Stimulated activated CD4-positive, alpha-beta T cell treated with anti-CD3 and anti-CD28 coated beads, TNF-alpha, amount 100 ng/mL, for 1 hour (primary cell): ENCODE measurements around the gene CA9.

Experiments
- DNase-seq, 3 donors: peaks; one replicate each; pipeline ENCODE4 v3.0.0-alpha.2; 2020; ENCODE audit warnings: low read depth in 3 of 3, low spot score in 1 of 3

Gene CA9

DNA sequence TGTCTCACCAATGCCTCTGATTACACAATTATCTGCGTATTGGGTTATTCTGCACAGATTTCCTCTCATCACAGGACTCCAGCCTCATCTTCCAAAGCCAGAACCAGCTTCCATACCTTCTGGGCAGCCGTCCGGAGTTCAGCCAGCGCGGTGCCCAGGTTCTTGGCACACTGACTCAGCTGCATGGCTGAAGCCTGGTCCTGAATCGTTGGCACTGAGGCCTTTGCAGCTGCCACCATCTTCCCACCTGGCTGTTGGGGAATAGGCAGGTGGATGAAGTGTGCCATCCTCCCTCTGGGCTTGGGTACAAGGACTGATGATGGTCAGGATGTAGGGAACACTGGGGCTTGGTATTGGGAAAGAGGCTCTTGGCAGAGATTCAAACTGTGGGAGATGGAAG is 40.4 kb downstream of the CA9 start:
- DNase-seq: no peak

DNA sequence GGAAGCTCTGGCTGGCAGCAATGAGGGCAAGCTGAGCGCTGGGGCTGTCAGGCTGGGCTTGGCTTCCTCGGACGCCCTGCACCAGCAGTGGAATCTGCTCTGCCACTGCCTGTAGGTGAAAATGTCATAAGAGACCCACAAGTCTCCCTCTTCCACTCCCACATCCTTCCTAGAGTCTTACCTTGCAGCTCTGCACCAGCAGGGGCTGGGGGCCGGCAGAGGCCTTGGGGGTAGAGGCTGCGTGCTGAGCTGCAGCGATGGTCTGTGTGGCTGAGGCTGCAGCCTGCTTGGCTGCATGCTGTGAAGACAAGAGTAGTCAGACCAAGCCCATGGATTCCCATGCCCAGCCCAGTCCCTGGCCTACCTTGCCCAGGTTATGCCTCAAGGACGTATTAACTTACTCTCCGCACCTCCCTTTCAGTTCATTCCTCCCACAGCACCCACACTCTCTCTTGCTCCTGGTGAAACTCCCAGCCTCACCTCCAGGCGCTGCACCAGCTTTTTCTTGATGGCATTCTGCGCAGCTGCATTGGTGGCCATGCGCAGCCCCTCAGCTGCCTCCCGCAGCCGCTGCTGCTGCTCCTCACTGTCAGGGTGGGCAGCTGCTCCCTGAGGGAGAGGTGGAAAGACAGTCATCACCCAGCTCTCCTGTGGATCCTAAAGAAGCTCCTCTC is 41.0 kb downstream of the CA9 start:
- DNase-seq: no peak

DNA sequence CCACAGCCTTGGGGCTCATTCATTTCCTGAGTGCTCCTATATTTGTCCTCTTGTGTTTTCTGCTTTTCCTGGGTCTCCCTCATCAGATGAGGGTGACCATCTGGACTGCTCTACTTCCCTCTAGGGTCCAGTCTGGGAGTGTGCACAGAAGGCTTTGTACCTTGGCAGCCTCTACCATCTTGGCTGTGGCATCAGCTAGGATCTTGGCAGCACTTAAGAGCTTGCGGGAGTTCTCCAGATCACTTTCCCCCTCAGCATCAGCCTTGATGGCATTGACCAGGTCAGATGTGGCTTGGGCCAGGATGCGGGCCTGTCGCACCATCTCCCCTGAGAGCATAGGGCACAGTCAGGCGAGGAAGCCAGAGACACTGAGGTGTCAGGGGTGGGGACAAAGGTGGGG is 42.5 kb downstream of the CA9 start:
- DNase-seq: no peak

DNA sequence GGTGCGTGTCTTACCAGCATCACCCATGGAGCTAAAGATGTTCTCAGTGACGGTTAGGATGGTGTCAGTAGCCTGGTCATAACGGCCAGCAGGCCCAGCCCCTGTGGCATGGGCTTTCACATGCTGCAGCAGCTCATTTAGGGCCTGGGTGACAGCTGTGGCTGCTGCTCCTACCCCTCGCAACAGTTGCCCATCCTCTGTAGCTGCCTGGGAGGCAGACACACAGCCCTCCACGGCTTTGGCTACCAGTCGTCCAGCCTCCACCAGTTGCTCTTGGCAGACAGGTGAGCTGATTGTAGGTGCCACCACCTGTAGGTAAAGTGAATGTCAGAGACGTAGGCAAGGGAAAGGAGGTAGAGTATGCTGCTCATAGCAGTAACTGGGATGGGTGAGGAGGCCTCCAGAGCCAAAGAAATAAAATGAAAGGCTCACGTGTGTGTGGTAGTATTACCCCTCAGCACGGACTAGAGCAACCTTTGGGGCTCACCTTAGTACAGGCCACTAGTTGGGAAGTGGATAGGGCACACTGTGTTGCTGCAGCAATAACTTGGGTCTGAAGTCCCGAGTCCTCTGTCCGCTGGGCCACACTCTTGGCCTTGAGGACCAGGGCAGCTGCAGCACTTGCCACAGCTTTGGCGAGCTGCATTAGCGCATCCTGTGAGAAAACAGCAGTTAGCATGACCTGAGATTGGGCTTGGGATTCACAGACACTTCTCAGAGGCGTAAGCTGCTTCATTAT is 43.6 kb downstream of the CA9 start:
- no peak for DNase-seq

DNA sequence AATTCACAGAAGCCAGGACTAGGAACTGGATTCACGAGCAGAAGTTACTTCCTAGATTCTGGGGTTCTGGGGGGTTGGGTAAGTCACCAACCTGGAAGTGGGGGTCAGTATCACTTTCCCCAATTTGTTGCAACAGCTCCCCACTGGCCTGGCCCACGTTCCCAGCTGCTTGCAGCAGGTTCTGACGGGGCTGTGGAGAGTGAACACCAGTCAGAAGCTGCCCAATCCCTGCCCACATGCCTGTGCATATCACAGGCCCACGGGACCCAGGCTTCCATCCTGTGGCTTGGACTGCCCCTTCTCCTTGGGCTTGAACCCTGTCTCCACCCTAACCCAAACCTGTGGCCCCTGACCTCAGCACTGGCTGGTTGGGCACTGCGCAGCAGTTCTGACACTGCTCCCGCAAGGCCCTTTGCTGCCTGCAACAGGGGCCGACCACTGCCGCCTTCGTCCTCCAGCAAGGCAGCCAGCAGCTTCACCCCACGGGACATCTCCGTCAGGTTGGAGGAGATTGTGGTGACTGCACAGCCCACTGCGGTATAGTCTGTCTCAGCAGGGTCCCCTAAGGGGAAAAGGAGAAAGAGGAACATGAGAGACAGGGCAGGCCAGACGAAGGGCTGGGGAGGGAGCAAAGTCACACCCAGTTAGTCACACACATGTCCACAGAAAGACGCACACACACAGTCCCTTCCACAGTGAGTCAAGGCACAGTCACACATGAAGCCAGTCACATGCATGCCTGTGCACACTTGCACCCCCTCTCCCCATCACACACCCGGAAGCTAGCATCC is 45.2 kb downstream of the CA9 start:
- DNase-seq: no peak

DNA sequence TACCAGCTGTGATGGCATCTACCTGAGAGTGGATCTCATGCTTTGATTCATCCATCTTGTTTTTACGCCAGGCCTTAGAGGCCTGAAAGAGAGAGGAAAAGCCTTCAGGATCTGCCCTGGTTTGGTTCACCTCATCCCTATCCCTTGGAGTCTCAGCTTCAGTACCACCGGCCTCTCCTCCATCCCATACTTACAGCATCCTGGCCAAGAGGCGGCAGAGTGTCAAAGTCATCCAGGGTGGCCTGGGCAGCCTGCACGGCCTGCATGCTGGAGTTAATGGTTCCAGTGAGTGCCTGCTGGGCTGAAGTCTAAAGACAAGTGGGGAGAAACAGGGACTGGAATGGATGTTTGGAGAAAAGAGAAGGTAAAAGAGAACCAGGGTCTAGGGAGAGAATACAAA is 45.8 kb downstream of the CA9 start:
- no peak for DNase-seq

DNA sequence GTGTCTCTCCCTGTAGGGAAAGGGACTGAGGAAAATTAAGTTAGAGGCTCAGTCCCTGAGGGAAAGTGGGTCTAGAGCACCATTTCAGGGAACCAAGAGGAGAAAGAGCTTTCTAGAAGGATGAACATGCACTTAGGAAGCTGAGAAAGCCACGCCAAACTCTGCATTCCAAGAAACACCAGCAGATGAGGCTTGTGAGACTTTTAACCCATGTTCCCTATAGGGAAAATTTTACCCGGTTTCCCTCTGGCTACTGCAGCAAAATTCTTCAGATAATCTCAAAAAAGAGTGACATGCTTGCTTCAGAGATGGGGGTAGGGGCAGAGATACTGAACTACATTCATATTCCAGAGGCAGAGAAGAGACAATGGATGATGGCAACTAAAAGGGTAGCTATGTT is 49.7 kb downstream of the CA9 start:
- no peak for DNase-seq

DNA sequence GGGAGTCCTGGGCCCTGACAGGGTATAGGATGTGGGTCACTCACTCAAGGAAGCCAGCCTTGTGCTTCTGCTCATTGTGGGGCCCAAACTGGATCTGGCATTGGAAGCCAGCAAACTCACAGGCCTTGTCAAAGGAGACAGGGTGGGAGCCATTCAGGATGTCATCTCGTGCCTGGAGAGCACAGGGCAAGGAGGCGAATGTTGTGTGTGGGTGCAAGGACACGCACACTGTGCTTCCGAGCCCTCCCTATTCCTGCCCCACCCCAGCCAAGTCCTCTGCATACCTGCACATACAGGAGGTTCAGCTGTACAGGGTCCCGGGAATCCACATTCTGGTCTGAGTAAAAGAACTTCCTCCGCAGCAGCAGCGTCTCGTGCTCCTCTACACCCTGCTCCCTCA is 50.2 kb downstream of the CA9 start:
- no peak for DNase-seq

DNA sequence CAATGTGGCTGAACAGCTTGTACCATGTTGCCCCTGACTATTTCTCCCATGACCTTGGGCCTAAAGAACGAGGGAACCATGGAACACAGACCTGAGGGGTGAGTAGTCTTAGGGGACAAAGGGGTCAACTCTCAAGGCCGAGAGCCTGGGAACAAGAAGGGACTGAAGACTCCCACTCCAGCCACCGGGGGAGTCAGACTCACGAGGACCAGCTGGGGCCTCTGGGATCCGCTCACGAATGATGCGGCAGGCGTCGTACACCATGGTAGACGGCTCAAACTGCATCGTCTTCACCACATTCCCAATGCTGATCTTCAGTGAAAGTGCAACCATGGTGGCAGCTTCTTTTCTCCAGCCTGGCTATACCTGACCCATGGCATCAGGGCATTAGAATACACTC is 51.6 kb downstream of the CA9 start:
- DNase-seq: no peak

DNA sequence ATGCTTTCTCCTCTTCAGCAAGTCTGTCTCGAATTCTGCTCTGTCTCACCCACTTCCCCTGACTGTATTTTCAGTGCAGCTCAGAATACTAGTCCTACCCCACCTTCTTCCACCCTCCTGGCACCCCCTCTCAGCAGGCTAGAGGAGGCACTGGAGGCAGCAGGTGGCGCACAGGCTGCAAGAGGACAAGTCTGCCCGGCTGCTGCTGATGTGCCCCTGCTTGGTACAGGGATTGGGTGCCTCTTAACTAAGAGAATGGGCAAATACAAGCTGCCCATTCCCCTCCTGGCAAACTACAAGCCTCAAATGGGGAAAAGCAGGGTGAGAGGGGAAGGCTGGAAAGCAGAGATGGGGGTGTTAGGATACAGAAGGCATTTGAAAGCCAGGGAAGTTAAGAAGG is 53.2 kb downstream of the CA9 start:
- DNase-seq: no peak

DNA sequence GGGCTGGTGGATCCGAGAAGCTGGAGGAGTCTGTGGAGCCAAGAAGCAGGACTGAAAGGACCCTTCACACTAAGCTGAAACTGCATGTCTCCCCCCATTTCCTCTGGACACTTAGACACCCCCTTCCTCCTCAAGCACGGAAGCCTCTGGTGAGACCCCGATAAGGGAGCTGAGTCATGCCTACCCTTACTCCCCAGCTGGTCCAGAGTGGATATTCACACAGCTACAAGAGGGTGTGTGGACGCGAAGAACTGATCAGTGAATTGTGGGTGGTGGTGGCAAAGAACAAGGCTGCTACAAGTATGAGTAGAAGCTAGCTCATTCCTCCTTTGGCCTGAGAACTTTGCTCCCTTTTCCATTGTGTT is 53.9 kb downstream of the CA9 start:
- no peak for DNase-seq

DNA sequence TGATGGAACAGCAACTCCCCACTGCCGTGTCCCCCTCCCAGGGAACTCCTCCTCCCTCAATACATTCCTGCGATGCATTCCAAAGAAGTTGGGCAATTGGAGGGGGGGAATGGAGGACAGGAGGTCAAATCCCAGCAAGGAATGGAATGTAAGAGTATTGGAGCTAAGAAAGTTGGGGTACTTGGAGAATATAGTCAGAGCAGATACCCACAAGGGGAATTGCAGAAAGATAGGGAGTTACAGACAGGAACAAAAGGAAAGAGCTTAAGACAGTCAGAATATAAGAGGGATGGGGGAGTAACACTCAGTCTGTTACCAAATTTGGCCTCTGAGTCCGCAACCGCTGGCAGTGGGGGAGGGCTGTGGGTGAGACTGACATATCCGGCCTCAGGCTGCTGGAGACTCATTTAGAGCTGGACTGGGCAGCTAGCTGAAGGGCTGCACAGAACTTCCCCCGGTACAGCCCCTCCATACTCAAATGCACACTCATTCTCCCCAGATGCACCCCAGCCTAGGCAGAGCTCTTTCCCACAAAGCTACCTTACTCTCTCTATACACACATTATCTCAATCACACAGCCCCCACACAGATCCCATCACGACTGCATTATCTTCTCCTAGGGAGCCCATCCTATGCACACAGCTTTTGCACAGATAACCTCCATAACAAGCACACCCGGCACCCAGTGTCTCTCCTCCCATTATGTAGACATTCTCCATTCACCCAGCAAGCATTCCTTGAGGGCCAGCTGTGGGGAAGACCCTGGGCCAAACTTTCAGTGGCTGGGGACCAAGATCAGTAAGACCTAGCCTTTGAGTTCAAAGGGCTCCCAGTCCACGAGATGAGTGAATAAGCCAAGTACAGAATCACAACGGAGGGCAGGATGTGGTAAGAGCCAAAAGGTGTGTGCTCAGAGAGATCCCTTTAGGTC is 54.6 kb downstream of the CA9 start:
- no peak for DNase-seq

DNA sequence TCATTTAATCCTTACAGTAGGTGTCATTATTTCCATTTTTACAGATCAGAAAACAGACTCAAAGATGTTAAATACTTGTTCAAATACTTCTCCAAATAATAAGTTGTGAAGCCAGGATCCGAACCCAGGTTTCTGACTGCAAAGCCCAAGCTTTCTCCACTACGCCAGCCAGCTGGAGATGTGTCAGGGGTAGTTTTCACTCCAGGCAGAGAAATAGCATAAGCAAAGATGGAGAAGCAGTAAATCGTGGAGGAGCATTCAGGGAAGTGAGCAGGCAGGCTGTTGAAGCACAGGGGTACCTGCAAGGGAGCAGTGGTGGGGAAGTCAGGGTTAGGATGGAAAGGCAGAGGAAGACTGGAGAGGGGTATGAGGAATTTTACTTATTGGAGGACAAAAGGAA is 55.4 kb downstream of the CA9 start:
- no peak for DNase-seq

DNA sequence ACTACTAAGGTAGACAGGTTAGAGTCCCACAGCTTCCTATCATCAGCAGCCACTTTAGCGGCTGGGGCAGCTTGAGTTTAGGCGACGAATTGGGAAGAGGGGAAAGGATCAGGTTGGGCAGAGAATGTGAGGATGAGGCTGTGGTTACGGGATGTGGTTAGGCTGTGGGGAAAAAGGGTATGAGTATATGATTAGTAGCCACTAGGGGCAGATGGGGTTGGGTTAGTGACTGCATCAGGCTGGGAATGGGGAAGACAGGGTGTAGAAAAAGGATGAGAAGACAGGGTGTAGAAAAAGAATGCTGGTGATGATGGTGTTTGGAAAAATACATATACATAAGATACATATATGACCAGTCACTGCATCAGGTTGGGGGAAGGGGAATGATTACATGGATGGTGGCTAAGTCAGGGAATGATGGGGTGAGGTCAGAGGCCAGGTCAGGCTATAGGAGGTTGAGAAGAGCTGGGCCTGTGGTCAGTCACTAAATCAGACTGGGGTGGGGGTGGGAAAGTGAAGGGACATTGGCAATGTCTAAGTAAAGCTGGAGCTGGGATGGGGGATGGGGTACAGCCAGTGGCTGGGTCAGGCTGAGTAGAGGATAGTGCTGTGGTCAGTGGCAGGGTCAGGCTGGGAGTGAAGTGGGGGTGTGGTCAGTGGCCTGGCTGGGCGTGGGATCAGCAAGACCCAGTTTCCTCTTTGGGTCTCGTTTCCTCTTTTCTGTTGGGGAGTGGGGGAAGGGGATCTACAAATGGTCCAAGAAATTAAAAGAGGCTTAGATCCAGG is 56.2 kb downstream of the CA9 start:
- DNase-seq: no peak

DNA sequence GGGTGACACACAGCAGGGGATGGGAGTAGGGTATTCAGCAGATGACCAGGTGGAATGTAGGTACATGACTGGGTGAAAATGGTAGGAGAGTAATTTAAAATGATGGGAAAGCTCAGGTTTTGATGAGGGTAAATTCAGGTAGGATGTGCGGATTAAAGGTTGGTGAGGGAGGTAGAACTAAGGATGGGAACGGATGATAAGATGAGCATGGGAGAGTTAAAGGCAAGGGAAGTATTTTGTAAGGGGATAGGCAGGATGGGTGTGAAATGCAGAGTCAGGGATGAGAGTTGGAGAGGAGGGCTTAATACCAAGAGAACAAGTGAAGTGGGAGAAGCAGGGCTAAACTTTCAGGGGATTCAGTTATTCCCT is 56.7 kb downstream of the CA9 start:
- DNase-seq: no peak
